GM19240 (cell line): ENCODE data around the gene RNU11.
"Not testable (repeated sequence)": the region's sequence is repeated elsewhere in the genome, so short reads cannot be mapped to it uniquely, and the experiment has no call there.

Source experiments
- DNase-seq: peaks from one replicate; pipeline ENCODE4 v3.0.0; 2011; ENCODE audit warnings: low spot score; ENCODE audit not compliant: insufficient read length

The RNU11 gene

DNA sequence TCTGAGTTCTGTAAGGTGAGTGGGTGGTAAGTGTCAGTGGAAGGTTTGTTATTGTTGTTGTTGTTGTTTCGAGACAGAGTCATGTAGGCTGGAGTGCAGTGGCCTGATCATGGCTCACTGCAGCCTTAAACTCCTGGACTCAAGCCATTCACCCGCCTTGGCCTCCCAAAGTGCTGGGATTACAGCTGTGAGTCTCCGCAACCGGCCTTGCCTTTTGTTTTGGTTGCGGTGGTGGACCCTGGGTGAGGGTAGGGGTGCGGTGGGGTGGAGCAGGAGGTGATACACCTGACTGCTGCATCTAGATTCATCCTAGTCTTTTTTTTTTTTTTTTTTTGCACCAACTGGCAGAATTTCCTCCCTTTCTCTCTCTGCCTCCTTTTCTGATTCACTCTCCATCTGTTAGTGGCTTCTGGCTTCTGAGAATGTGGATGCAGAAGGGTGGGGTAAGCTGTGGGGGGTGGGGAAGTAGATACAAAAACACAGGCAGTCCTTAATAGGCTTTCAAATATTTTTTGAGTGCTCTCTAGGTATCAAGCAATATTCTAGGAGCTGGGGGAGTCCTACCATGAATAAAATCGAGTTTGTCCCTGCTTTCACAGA is 15.6 kb downstream of the RNU11 start:
- no peak for DNase-seq

DNA sequence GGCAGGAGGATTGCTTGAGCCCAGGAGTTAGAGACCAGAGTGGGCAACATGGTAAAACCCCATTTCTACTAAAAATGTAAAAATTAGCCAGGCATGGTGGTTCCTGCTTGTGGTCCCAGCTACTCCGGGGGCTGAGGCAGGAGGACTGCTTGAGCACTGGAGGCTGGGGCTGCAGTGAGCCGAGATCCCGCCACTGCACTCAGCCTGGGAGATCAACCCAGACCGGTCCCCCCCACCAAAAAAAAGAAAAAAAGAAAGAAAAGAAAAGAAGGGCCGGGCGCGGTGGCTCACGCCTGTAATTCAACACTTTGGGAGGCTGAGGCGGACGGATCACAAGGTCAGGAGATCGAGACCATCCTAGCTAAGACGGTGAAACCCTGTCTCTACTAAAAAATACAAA is 18.4 kb downstream of the RNU11 start:
- no peak for DNase-seq

DNA sequence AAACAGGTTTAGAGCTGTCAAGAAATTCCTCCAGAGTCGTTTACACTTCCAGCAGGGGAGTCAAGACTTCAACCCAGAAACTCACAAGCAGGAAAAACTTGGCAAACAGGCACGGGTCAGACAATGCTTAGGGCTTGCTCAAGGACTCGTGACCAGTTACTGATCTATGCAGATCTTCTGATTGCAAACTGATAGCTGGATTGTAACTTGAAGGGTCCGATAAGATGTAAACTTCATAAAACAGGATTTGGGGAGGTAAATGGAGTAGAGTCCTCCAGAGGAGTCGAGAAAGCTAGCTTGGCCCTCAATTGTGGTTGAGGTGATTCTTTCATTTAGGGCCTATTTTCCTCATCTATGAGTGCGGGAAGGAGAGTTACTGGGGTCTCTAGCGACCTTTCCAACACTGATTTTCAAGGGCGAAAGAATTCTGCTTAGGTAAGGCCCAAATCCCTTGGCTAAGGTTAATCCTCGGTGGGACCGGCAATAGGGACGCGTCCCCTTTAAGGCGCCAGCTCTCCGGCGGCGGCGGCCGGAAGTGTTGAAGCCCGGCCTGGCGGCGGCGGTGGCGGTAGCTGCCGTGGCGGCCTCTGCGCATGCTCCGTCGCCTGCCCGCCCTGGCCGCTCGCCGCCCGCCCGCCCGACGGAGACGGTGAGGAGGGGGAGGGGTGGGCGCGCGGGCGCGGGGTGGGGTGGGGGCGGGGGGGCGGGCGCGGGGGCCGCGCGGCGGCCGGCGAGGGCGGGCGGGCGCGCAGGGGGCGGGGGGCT is 20.0 kb downstream of the RNU11 start, which contains the start of gene GMEB1:
GMEB1 (plus strand) TSS at position 594 of the 765 bp plus-strand sequence. CDS start 14,829 bp downstream, outside the sequence.
- peak; percentile 88 for DNase-seq

DNA sequence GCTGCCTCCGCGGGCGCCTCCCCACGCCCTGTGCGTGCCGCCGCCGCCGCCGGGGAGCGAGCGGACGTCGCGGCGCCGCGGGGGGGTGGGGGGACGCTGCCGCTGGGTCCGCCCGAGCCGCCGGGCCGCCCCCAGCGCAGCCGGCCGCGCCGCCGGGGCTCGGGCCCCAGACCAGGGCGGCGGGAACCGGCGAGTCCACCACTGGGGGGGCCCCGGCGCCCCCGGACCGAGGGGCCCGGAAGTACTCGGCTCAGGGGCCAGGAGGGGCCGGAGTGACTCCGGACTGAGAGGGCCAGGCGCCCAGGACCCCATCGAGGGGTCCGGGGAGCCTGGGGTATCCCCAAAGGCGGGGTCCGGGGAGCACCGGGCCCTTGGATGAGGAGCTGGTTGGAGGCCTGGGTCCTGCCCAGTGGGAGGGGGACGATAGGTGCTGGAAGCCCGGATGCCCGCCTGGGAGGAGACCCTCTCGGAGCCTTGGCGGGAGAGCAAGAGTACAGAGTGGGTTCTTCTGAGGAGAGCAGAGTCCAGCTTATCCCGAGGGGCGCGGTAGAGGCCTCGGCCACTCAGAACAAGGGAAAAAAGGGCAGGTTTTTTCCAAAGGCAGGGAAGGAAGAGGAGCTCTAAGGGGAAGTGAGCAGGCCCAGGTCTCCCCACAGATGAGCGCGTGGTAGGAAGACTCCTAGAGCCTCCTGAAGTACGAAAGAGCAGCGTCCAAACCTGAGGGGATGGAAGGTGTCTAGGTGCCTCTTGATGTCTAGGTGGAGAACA is 20.7 kb downstream of the RNU11 start:
- DNase-seq, result peak; percentile 84

DNA sequence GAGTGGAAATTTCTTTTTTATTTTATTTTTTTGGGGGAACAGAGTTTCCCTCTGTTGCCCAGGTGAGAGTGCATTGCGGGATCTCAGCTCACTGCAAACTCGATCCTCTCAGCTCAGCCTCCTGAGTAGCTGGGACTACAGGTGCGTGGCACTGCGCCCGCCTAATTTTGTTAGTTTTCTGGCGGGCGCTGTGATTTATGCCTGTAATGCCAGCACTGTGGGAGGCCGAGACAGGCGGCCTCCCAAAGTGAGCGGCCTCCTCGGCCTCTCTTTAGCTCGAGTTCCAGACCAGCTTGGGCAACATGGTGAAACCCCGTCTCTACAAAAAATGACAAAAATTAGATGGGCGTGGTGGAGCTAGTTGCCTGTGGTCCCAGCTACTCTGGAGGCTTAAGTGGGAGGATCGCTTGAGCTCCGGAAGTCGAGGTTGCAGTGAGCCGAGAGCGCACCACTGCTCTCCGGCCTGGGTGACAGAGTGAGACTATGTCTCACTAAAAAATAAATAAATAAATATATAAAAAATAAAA is 22.9 kb downstream of the RNU11 start:
- no peak for DNase-seq

DNA sequence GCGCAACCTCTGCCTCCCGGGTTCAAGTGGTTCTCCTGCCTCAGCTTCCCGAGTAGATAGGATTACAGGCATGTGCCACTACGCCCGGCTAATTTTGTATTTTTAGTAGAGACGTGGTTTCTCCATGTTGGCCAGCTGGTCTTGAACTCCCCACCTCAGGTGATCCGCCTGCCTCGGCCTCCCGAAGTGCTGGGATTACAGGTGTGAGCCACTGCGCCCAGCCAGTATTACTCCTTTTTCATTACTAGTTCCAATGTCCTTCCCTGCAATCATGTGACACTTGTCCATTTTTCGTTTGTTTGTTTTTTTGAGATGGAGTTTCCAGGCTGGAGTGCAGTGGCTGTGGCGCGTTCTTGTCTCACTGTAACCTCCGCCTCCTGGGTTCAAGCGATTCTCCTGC is 24.6 kb downstream of the RNU11 start:
- not testable (repeated sequence) for DNase-seq

DNA sequence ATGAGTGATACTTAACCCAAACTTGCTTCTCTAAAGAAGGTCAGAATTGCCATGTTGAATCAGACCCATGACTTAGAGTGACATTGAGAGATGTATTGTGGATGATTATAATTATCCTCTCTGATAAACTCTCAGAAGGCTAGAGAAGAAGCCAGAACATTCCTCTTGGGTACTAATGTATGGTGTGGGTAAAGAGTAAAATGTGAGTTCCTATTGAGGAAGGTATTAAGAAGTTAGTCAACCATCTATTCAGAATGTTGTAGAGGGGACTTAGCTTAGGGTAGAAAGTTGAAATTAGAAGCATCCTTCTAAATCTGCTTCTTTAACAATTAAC is 27.5 kb downstream of the RNU11 start:
- DNase-seq, result no peak

DNA sequence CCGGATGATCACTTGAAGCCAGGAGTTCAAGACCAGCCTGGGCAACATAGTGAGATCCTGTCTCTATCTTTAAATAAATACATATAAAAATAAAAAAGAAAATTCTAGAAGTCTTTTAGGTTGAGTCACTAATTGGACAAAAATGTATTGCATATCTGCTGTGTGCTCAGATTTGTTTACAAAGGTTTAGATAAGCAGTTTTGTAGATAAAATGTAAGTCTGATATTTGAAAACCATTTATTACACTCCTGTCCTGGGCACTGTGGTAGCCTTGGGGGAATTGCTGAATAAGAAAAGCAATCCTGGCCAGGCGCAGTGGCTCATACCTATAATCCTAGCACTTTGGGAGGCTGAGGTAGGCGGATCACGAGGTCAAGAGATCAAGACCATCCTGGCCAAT is 31.8 kb downstream of the RNU11 start:
- no peak for DNase-seq

DNA sequence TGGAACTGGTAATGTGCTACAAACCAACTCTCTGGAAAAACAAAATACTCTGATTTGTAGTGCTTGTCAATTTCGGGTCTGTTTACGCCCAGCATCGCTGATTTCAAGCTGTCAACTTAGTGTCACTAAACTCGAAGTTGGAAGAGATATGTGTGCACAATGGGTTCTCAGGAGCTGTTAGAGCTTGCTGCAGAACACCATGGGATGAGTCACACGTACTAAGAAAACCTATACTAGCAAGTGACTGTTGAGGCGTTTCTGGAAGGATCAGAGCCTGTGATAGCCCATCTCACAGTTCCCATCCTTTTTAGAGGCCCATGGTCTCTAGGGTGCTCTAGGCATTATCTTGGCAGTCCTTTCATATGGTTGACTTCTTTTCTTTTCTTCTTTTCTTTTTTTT is 34.4 kb downstream of the RNU11 start:
- no peak for DNase-seq

DNA sequence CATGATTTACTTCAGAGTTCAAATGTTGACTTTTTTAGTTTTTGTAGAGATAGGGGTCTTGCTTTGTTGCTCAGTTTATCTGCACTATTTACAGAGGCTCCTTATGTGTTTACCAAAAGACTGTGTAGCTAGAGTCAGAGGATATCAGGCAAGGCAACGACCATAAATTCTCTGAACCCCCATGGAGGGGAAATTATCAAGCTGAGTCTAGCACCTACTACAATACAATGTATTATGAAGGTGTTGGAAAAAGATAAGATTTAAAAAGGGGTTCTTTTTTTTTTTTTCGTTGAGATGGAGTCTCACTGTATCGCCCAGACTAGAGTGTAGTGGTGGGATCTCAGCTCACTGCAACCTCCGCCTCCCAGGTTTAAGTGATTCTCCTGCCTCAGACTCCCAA is 36.5 kb downstream of the RNU11 start:
- DNase-seq, result no peak

DNA sequence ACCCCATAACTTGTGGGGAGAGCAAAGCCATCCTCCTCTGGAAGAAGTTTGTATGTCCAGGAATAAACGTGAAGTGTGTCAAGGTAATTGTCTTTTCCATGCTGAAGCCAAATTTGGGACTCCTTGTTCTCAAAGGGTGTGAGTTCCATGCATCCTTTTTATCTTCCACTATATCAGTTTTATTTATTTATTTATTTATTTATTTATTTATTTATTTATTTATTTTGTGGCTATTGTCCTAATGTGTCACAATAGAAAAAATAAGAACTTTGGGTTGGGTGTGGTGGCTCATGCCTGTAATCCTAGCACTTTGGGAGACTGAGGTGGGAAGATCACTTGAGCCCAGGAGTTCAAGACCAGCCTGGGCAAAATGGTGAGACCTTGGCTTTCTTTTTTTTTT is 43.2 kb downstream of the RNU11 start:
- not testable (repeated sequence) for DNase-seq
